PC-9 (cell line): Measurements from ENCODE around the gene CADM4.

Source experiments
- EZH2 ChIP-seq: fragments of 200-600 bp; sonication (generic); IDR thresholded peaks from 2 replicates; pipeline ENCODE4 v1.8.0; 2017; ENCODE audit warnings: antibody characterized with exemption, low read depth
- TF ChIP-seq, protein P1 (sequence below): fragments of 200-600 bp; sonication (generic); conservative IDR thresholded peaks from 2 replicates; pipeline ENCODE4 v1.6.1; 2017; ENCODE audit warnings: mixed run types, antibody characterized with exemption, mild to moderate bottlenecking, moderate library complexity

DNA sequence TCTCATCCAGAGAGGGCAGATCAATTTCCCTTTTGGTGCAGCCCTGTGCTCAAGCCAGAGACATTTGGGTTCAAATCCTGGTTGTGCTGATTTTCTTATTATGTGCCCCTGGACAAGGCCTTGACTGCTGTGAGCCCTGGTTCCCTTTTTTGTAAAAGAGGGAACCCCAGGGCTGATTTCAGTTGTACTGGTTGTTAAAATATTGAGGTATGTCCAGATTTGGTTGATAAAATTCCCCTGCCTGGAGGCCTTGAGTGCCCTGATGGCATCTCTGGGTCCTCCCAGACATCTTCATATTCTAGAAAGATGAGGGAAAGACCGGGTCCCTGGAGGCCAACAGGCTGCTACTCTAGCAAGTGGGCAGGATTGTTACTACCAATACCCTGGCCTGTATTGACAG is 44.7 kb upstream of the CADM4 start:
- TF ChIP-seq, protein P1, sequence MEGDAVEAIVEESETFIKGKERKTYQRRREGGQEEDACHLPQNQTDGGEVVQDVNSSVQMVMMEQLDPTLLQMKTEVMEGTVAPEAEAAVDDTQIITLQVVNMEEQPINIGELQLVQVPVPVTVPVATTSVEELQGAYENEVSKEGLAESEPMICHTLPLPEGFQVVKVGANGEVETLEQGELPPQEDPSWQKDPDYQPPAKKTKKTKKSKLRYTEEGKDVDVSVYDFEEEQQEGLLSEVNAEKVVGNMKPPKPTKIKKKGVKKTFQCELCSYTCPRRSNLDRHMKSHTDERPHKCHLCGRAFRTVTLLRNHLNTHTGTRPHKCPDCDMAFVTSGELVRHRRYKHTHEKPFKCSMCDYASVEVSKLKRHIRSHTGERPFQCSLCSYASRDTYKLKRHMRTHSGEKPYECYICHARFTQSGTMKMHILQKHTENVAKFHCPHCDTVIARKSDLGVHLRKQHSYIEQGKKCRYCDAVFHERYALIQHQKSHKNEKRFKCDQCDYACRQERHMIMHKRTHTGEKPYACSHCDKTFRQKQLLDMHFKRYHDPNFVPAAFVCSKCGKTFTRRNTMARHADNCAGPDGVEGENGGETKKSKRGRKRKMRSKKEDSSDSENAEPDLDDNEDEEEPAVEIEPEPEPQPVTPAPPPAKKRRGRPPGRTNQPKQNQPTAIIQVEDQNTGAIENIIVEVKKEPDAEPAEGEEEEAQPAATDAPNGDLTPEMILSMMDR: no peak
- no peak for TF ChIP-seq EZH2
